PFSK-1 (cell line): Measurements from ENCODE around the gene SH3TC1.

Experiments
- FOXP2 ChIP-seq: optimal IDR thresholded peaks from 2 replicates; pipeline ENCODE3; 2011; ENCODE audit warnings: borderline replicate concordance, control low read depth, inconsistent platforms; ENCODE audit not compliant: insufficient read depth; ENCODE audit errors: extremely low read length, extremely low read depth
- POLR2AphosphoS5 ChIP-seq: IDR thresholded peaks from 2 replicates; pipeline ENCODE4 v1.6.1; 2012; ENCODE audit warnings: low read depth, mild to moderate bottlenecking, control low read depth, low read length, moderate library complexity
- SIN3A ChIP-seq: IDR thresholded peaks from 2 replicates; pipeline ENCODE4 v1.6.1; 2012; ENCODE audit warnings: mild to moderate bottlenecking, low read length, moderate library complexity, borderline replicate concordance; ENCODE audit not compliant: insufficient read depth
- TAF1 ChIP-seq: IDR thresholded peaks from 2 replicates; pipeline ENCODE4 v1.6.1; 2012; ENCODE audit warnings: low read length, control low read depth, borderline replicate concordance; ENCODE audit not compliant: insufficient read depth
- TF ChIP-seq, protein P1 (sequence below), 2 experiments: IDR thresholded peaks; 2 replicates each; pipeline versions ENCODE4 v1.6.1 to v1.8.0; 2011 to 2012; ENCODE audit warnings: low read depth in 2 of 2, low read length in 2 of 2, control low read depth in 1 of 2, inconsistent platforms in 1 of 2, mild to moderate bottlenecking in 1 of 2, moderate library complexity in 1 of 2; ENCODE audit not compliant: insufficient read depth in 1 of 2

The SH3TC1 gene

DNA sequence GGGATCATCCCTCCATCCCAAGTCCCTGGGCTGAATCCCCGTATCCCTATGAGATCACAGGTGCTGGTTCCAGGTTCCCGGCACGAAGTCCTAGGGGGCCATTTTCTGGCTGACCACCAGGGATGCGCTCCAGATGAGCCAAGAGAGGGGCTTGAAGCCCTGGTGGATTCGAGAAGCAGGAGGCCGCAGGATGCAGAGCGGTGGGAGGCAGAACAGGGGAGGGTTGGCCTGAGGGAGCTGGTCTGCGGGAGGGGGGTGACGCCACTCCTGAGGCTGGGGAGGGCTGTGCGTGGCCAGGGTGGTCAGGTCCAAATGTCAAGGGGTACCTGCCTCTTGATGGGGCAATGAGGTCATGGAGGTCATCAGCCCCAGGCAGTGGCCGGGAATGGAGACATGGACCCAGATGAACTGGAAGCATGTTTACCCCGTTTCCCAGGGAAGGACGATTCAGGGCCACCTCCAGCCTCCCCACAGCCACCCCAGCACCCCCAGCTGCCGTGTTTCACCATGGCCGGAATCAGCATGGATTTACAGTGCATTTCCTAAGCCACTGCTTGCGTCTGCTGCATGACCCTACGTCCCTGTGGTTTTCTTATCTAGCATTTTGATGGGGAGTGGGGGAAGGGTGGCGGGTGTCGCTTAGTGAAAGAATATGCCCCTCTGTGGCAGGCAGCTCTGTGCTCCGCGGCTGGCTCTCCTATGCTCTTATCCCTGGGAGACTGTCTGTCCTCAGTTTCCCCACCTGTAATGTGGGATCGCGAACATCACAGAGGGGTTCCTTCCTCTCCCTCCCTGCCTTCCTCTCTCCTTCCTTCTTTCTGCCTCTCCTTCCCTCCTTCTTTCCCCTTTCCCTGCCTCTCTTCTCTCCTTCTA is 53.4 kb downstream of the SH3TC1 start:
- no peak for TF ChIP-seq SIN3A
- no peak for TF ChIP-seq FOXP2
- no peak for TF ChIP-seq POLR2AphosphoS5
- TF ChIP-seq, protein P1, sequence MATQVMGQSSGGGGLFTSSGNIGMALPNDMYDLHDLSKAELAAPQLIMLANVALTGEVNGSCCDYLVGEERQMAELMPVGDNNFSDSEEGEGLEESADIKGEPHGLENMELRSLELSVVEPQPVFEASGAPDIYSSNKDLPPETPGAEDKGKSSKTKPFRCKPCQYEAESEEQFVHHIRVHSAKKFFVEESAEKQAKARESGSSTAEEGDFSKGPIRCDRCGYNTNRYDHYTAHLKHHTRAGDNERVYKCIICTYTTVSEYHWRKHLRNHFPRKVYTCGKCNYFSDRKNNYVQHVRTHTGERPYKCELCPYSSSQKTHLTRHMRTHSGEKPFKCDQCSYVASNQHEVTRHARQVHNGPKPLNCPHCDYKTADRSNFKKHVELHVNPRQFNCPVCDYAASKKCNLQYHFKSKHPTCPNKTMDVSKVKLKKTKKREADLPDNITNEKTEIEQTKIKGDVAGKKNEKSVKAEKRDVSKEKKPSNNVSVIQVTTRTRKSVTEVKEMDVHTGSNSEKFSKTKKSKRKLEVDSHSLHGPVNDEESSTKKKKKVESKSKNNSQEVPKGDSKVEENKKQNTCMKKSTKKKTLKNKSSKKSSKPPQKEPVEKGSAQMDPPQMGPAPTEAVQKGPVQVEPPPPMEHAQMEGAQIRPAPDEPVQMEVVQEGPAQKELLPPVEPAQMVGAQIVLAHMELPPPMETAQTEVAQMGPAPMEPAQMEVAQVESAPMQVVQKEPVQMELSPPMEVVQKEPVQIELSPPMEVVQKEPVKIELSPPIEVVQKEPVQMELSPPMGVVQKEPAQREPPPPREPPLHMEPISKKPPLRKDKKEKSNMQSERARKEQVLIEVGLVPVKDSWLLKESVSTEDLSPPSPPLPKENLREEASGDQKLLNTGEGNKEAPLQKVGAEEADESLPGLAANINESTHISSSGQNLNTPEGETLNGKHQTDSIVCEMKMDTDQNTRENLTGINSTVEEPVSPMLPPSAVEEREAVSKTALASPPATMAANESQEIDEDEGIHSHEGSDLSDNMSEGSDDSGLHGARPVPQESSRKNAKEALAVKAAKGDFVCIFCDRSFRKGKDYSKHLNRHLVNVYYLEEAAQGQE (IDR thresholded peaks at IDR 0.05; ENCODE audit: insufficient read depth in 1 of 2, low read depth in 2 of 2, low read length in 2 of 2): no peak
- TF ChIP-seq TAF1: no peak

- TF ChIP-seq TAF1: no peak
- TF ChIP-seq SIN3A: no peak
- TF ChIP-seq POLR2AphosphoS5: no peak
- TF ChIP-seq, protein P1 (IDR thresholded peaks at IDR 0.05; ENCODE audit: insufficient read depth in 1 of 2, low read depth in 2 of 2, low read length in 2 of 2): no peak
- TF ChIP-seq FOXP2: no peak
Measured at GRCh38 chr4:8254076-8254475, 55.0 kb downstream of the SH3TC1 start.

- TF ChIP-seq FOXP2 (no peak), SIN3A (no peak), TAF1 (no peak), POLR2AphosphoS5 (no peak)
- TF ChIP-seq, protein P1 (IDR thresholded peaks at IDR 0.05; ENCODE audit: insufficient read depth in 1 of 2, low read depth in 2 of 2, low read length in 2 of 2): no peak
Measured at GRCh38 chr4:8255698-8256441, 56.8 kb downstream of the SH3TC1 start.

DNA sequence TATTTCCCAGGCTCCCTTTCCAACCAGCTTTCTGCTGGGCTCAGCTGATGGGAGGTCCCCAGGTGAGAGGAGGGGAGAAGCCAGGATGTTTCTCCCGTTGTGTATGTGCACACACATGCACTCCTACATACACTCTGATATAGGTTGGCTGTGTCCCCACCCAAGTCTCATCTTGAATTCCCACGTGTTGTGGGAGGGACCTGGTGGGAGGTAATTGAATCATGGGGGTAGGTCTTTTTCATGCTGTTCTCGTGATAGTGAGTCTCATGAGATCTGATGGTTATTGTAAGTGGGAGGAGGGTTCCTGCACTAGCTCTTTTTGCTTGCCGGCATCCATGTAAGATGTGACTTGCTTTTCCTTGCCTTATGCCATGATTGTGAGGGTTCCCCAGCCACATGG is 58.8 kb downstream of the SH3TC1 start:
- TF ChIP-seq FOXP2: no peak
- TF ChIP-seq, protein P1 (IDR thresholded peaks at IDR 0.05; ENCODE audit: insufficient read depth in 1 of 2, low read depth in 2 of 2, low read length in 2 of 2): no peak
- no peak for TF ChIP-seq POLR2AphosphoS5
- TF ChIP-seq SIN3A: no peak
- TF ChIP-seq TAF1: no peak
